NCI-H1105 (cell line): Measurements from ENCODE around the gene CPEB3.
"Not testable (repeated sequence)": the region's sequence is repeated elsewhere in the genome, so short reads cannot be mapped to it uniquely, and the experiment has no call there.

Experiments used
- DNase-seq: peaks from one replicate; lab custom pipeline; 2025; lab: John Stamatoyannopoulos, UW

The CPEB3 gene

GRCh38 chr10:92031580-92031979 lies 259.3 kb downstream of the CPEB3 start:
- DNase-seq, result no peak

- DNase-seq, result no peak
Observed at GRCh38 chr10:92027141-92027540, 263.7 kb downstream of the CPEB3 start.

GRCh38 chr10:92025340-92025739 lies 265.5 kb downstream of the CPEB3 start:
- not testable (repeated sequence) for DNase-seq

GRCh38 chr10:92024700-92025099 lies 266.2 kb downstream of the CPEB3 start:
- no peak for DNase-seq

GRCh38 chr10:92014620-92015019 lies 276.3 kb downstream of the CPEB3 start:
- no peak for DNase-seq

GRCh38 chr10:92011560-92012214 lies 279.2 kb downstream of the CPEB3 start:
- no peak for DNase-seq

GRCh38 chr10:92010047-92010735 lies 280.7 kb downstream of the CPEB3 start:
- no peak for DNase-seq

GRCh38 chr10:92009445-92009844 lies 281.4 kb downstream of the CPEB3 start:
- DNase-seq, result no peak

GRCh38 chr10:92005978-92006377 lies 284.9 kb downstream of the CPEB3 start:
- no peak for DNase-seq

- no peak for DNase-seq
Observed at GRCh38 chr10:92003258-92003657, 287.6 kb downstream of the CPEB3 start.

- no peak for DNase-seq
Observed at GRCh38 chr10:92001995-92002394, 288.9 kb downstream of the CPEB3 start.

- DNase-seq, result no peak
Observed at GRCh38 chr10:92001581-92001980, 289.3 kb downstream of the CPEB3 start.
